ENCODE measurements around the gene ITLN1.
"Not testable (repeated sequence)": the region's sequence is repeated elsewhere in the genome, so short reads cannot be mapped to it uniquely, and the experiment has no call there.

The ITLN1 gene

GRCh38 chr1:160885042-160885441 is at the start of gene ITLN1:
Gene ITLN1 (minus strand): TSS chr1:160885180. CDS start chr1:160884877, 303 bp downstream.
- FAIRE-seq, result no peak
- no peak for DNase-seq (ENCODE audit: low spot score)

DNA sequence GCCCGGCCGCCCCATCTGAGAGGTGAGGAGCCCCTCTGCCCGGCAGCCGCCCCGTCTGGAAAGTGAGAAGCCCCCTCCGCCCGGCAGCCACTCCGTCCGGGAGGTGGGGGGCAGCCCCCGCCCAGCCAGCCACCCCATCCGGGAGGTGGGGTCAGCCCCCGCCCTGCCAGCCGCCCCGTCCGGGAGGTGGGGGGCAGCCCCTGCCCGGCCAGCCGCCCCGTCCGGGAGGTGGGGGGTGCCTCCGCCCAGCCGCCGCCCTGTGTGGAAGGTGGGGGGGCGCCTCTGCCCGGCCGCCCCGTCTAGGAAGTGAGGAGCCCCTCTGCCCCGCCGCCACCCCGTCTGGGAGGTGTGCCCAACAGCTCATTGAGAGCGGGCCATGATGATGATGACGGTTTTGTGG is 48.3 kb upstream of the ITLN1 start:
- FAIRE-seq; DNase-seq (ENCODE audit: low spot score): not testable (repeated sequence)

- FAIRE-seq, result no peak
- DNase-seq (ENCODE audit: low spot score), result no peak
Measured at GRCh38 chr1:160925652-160926244, 40.8 kb upstream of the ITLN1 start.

DNA sequence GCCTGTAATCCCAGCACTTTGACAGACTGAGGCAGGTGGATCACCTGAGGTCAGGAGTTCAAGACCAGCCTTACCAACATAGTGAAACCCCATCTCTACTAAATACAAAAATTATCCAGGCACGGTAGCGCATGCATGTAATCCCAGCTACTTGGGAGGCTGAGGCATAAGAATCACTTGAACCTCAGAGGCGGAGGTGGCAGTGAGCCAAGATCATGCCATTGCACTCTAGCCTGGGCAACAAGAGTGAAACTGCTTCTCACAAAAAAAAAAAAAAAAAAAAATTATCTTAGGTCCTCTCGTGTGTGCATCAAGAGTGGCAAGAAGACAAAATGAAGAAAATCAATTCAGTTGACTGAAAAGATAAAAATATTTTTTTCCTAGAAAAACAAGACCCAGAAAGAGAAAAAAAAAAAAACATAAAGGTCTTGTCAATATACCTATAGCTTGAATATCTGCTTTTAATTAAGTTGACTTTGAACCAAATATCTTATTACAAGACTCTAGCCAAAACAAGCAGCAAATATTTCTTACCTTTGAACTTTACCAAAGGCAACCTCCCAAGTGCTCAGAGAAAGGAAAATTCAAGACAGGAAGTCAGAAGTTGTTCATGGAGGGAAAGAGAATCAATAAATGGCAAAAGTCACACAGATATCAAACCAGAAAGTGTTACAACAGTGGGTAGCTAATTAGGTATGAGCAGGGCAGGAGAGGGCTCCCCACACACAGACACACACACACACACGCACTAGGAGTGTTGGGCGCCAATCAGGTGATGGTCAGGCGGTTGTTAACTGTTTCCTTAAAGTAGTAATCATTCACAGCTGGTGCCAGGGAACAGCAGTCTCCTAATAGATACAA is 40.0 kb upstream of the ITLN1 start:
- no peak for DNase-seq (ENCODE audit: low spot score)
- no peak for FAIRE-seq

GRCh38 chr1:160916666-160917065 is 31.7 kb upstream of the ITLN1 start:
- FAIRE-seq, result no peak
- no peak for DNase-seq (ENCODE audit: low spot score)

DNA sequence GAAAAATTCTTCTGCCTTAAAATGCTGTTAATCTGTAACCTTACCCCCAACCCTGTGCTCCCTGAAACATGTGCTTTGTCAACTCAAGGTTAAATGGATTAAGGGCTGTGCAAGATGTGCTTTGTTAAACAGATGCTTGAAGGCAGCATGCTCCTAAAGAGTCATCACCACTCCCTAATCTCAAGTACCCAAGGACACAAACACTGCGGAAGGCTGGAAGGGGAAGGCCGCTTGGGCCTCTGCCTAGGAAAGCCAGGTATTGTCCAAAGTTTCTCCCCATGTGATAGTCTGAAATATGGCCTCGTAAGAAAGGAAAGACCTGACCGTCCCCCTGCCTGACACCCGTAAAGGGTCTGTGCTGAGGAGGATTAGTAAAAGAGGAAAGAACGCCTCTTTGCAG is 28.2 kb upstream of the ITLN1 start:
- not testable (repeated sequence) for DNase-seq (ENCODE audit: low spot score); FAIRE-seq

GRCh38 chr1:160911925-160912324 is 26.9 kb upstream of the ITLN1 start:
- FAIRE-seq (no peak), DNase-seq (ENCODE audit: low spot score) (no peak)

- DNase-seq (ENCODE audit: low spot score) (no peak), FAIRE-seq (no peak)
Measured at GRCh38 chr1:160911441-160911840, 26.5 kb upstream of the ITLN1 start.

GRCh38 chr1:160910170-160910750 is 25.3 kb upstream of the ITLN1 start:
- no peak for FAIRE-seq
- DNase-seq (ENCODE audit: low spot score), result no peak

DNA sequence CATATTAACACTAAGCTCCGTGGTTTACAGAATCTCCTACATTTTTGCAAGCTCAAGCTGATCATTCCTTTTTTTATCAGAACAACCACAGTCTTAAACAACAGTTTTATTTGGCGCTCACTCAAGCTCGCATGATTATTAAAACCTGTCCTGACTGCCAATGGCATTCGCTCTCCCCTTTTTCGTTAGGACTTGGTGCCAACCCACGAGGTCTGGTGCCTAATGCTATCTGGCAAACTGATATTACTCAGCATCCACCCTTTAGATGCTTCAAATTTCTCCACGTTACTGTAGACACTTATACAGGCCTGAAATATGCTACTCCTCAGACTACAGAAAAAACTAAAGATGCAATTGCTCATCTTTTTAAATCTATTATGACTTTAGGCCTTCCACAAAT is 23.0 kb upstream of the ITLN1 start:
- DNase-seq (ENCODE audit: low spot score), result no peak
- no peak for FAIRE-seq

GRCh38 chr1:160905617-160905989 is 20.6 kb upstream of the ITLN1 start:
- FAIRE-seq (no peak), DNase-seq (ENCODE audit: low spot score) (no peak)

DNA sequence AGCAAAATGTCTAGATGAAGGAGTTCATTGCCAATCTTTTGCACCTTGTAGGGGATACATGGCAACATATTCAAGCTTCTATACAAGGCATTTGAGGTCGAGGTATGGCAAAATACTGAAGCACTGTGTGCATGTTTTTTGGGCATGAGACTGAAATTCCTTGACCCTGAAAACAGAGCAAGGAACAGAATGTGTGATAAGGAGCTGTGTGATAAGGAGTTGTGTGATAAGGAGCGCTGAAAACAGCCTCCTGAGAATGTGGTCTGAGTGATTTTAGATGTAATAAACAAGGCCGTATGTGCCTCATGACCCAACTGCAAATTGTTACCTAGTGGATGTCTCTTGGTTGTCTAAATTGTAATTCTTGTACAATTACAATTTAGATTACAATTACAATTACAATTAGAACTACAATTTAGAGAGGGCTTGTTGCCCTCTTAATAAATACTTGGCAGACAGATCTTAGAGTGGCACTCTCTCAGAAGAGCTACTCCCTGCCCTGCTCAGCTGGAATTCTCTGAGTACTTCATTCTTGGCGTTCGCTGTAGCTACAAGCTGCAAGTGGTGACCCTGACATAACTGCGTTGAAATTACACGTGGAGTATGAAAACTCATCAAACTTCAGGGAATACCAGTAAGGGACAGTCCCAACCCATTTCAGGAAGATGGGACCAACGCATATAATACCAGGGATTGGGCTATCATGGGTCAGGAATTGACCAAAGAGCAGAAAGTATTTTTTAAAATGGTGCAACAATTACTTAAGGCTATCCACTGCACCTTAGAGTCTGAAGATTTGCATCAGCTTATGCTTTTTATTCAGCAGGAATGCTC is 20.0 kb upstream of the ITLN1 start:
- FAIRE-seq (no peak), DNase-seq (ENCODE audit: low spot score) (no peak)

- not testable (repeated sequence) for DNase-seq (ENCODE audit: low spot score); FAIRE-seq
Measured at GRCh38 chr1:160902251-160902650, 17.3 kb upstream of the ITLN1 start.

GRCh38 chr1:160901768-160902167 is 16.8 kb upstream of the ITLN1 start:
- DNase-seq (ENCODE audit: low spot score) (no peak), FAIRE-seq (no peak)

DNA sequence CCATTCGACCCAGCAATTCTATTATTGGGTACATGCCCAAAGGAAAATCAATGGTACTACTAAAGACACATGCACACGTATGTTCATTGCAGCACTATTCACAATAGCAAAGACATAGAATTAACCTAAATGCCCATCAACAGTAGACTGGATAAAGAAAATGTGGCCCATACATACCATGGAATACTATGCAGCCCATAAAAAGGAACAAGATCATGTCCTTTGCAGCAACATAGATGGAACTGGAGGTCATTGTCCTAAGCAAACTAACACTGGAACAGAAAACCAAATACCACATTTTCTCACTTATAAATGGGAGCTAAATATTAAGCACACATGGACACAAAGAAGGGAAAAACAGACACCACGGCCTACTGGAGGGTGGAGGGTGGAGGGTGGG is 15.7 kb upstream of the ITLN1 start:
- not testable (repeated sequence) for DNase-seq (ENCODE audit: low spot score); FAIRE-seq

GRCh38 chr1:160894368-160895135 is 9.6 kb upstream of the ITLN1 start:
- not testable (repeated sequence) for FAIRE-seq; DNase-seq (ENCODE audit: low spot score)

DNA sequence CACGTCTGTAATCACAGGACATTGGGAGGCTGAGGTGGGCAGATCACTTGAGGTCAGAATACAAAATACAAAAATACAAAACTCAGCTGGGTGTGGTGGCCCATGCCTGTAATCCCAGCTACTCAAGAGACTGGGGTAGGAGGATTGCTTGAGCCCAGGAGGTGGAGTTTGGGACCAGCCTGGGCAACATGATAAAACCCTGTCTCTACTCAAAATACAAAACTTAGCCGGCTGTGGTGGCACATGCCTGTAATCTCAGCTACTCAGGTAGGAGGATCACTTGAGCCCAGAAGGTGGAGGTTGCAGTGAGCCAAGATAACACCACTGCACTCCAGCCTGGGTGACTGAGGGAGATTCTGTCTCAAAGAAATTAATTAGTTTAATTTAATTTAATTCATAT is 6.5 kb upstream of the ITLN1 start:
- no peak for FAIRE-seq

DNA sequence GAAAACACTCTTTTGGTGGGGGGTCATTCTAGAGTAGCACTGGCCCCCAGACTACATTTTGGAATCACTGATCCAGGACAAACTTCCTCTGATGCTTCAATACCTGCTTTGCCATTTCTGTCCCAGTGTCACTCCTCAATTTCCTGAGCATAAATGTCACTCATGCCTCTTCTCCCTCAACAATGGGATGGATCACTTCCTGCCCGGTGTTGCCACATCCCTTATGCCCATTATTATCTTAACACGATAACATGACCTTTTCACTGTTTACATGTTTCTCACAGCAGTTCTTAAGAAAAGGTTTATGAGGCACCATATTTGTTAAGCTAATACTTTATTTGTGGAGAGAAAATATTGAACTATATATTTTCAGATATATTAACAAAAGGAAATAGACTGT is 3.9 kb upstream of the ITLN1 start:
- no peak for FAIRE-seq
- DNase-seq (ENCODE audit: low spot score), result no peak

More for the DNA sequence above, 6.5 kb upstream of the ITLN1 start:
- no peak for DNase-seq (ENCODE audit: low spot score)

DNA sequence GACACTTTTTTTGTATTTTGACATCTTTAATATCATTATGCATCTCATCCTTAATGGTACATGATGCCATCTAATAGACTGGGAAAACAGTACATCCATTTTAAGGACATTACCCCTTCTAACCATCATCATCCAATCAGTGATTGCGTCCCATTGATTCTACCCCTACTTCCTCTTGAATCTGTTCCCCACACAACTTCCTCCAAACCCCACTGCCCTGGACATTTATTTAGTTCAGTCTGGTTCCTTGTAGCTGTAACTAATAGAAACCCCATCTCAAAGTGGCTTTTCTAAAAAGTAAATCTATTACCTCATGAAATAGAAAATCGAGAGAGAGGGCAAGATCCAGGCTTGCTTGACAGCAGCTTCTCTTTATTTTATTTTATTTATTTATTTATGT is 2.1 kb upstream of the ITLN1 start:
- FAIRE-seq (no peak), DNase-seq (ENCODE audit: low spot score) (no peak)

GRCh38 chr1:160884579-160884978 is 401 bp downstream of the ITLN1 start:
- DNase-seq (ENCODE audit: low spot score), result no peak
- FAIRE-seq, result no peak

All from RCC 7860 (cell line).